Medulla oblongata (tissue), 1 donor: ENCODE measurements around the gene FAM120C.

Experiments
- DNase-seq: peaks from one replicate; pipeline ENCODE4 v3.0.0-alpha.2; 2015; ENCODE audit errors: extremely low spot score

Gene FAM120C

DNA sequence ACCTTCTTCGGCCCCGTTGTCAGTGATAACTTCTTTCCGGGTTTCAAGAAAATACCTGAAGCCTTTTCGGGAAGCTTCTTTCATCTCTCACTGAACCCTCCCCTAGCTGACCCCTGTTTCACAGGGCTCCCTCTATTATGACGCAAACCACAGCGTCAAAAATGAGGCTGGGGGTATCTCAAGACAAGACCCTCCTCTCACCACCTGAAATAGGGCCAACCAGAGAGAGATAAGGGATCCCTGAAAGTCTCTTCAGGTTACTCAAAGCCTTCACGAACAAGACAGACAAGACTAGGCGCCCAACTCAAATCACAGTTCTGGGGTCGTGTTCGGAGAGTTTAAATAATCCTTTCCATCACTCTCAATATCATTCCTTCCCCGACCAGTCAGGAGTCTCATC lies 140.0 kb downstream of the FAM120C start:
- DNase-seq = peak; percentile 18

- peak; percentile 30 for DNase-seq
Measured at GRCh38 chrX:54042609-54043021, 140.4 kb downstream of the FAM120C start.

DNA sequence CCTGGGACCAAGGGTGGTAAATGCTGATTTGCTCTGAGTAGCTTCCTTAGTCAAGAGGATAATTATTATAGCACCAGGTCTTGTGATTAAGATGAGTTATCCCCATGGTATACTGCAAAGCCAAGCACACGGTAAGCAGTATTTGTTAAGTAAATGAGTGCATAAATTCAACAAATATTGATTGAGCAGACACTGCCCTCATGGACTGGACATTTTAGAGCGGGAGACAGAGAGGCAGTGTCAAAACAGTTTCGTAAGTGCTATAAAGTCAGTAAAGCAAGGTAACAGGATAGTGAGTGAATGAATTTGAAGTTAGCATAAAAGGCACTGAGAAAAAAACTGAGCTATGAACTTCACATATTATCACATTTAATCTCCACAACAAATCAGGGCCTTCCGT lies 152.7 kb downstream of the FAM120C start:
- no peak for DNase-seq

- no peak for DNase-seq
Measured at GRCh38 chrX:54029529-54030143, 153.4 kb downstream of the FAM120C start.

DNA sequence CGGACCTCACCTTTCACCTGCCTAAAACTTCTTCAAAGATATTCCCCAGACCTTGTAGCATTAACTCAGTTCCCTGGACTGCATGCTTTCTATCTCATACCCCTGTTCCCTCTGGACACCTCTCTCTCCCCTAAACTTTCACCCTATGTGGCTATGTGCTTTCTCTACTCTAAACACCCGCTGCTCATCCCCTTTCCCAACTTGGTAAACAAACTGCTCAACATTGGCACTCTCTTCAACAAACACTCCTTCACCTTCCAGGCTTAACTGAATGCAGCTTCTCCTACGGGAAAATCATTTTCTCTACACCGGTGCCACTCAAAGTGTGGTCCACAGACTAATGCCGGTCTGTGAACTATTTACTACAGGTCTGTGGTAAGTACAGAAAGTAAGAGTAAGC lies 158.7 kb downstream of the FAM120C start:
- no peak for DNase-seq
